SK-N-SH (cell line): Measurements from ENCODE around the gene TMEM259.

Source experiments
- CTCF ChIP-seq: fragments of 200-600 bp; sonication (generic); IDR thresholded peaks from 2 replicates; pipeline ENCODE4 v1.6.1; 2017; ENCODE audit warnings: antibody characterized with exemption, mild to moderate bottlenecking, moderate library complexity
- RCOR1 ChIP-seq: fragments of 150-350 bp; IDR thresholded peaks from 2 replicates; pipeline ENCODE4 v1.6.1; 2017; ENCODE audit warnings: antibody characterized with exemption, low read length
- REST ChIP-seq: IDR thresholded peaks from 2 replicates; pipeline ENCODE4 v1.6.1; 2012; ENCODE audit warnings: mild to moderate bottlenecking, low read depth, low read length, moderate library complexity
- TAF1 ChIP-seq: IDR thresholded peaks from 2 replicates; pipeline ENCODE4 v1.6.1; 2012; ENCODE audit warnings: low read depth, mild to moderate bottlenecking, low read length, moderate library complexity, borderline replicate concordance
- USF1 ChIP-seq: IDR thresholded peaks from 2 replicates; pipeline ENCODE4 v1.4.0; 2012; ENCODE audit warnings: low read depth, borderline replicate concordance

- TF ChIP-seq CTCF (no peak), TAF1 (no peak), RCOR1 (no peak), USF1 (no peak), REST (no peak)
These were observed 8.6 kb downstream of the TMEM259 start for GRCh38 chr19:1012334-1012733.
